ELR (cell line): ENCODE results near the gene MAP3K1.
"Not testable (repeated sequence)": the region's sequence is repeated elsewhere in the genome, so short reads cannot be mapped to it uniquely, and the experiment has no call there.

Experiments
- DNase-seq: peaks from one replicate; pipeline ENCODE4 v3.0.0-alpha.2; 2015; ENCODE audit warnings: low read depth

MAP3K1 gene

DNA sequence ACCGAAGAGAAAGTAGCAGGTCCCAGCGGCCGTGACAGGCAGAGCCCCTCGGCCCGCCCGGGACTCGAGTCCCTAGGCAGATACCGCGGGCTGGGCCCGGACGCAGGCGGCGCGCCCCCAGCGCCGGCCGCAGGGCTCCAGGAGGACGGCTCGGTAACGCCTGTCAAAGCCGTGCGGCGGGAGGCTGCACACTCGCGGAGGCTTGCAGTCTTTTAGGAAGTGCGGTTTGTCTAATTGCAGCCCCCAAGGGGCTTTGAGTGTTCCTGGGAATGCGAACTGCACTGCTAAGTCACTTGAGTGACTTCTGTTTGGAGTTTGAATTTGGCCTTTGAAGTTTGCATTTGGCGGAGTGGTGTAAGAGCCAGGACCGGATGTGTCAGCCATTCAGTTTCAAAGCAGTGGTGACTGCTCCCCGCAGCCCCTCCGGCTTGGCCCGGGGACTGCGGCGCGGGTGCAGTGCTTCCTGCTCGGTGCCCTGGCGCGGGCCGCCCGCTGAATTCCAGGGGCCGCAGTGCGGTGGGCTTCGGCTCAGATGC lies 1.3 kb downstream of the MAP3K1 start:
- peak; percentile 78 for DNase-seq

- no peak for DNase-seq
Observed at GRCh38 chr5:56817263-56818014, 2.1 kb downstream of the MAP3K1 start.

DNA sequence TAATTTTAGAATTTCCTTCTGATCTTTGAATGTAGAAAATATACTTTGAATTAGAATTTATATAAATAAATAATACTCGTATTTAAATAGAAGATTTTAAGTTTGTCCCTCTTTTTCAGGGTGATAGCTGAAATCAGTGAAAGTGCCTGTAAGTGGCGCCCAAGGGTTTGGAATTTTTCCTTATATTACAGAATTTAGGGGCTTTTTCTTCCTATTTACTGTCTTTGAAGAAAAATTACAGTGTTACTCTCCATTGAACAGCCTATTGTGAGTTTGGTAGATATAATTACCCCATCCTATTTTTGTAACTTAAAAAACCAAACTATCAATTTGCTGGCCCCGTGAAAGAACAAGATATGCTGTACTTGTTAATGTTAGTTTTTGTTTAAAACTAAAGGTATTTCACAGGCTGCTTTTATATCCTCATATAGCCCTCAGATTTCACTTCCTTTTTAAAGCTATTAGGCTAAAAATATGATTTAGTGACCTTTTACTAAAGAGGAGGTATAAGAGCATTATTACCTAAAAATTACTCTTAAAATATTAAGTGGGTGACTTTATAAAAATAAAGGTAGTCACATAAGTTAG lies 3.2 kb downstream of the MAP3K1 start:
- DNase-seq = peak; percentile 49

- peak; percentile 6 for DNase-seq
Observed at GRCh38 chr5:56819060-56819881, 3.9 kb downstream of the MAP3K1 start.

GRCh38 chr5:56821868-56822267 lies 6.5 kb downstream of the MAP3K1 start:
- DNase-seq = not testable (repeated sequence)

DNA sequence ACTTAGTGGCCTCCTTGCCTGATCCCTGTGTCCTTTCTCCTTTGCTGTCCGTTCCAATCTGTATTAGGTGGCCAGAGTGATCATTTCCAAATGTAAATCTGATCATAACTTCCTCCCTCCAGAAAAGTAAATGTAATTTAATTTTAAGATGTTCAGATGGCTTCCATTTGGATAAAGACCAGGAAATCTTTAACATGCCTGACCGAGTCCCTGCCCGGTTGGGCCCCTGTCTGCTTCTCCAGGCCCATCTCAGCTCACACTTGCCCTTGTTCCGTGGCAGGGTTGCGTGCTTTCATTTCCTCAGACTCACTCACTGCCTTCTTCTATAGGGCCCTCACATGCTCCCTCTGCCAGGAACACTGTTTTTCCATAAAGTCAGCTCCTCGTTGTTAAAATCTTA lies 7.6 kb downstream of the MAP3K1 start:
- DNase-seq = no peak

GRCh38 chr5:56824019-56824418 lies 8.7 kb downstream of the MAP3K1 start:
- DNase-seq = no peak

DNA sequence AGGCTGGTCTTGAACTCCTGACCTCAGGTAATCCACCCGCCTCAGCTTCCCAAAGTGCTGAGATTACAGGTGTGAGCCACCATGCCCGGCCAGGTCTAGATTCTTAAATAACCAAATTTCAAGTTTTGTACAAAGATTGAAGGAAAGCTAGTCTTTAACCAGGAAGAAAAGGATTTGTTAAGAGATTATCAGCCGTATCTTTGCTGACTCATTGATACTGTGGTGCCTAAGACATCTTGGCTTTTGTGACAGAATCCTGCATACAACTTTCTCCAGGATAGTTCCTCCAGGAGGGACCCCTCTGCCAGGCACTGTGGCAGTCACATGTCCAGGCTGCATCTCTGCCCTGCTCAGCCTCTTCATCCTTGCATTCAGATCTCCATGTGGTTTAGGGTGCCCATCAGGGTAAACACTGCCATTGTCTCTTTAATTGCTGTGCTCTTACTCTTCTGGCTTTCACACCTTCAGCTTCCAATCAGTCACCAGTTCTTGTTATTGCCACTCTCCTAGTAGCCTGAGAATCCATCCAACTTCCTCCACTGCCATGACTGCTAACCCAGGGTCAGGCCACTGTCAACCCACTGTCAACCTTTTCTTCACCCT lies 10.0 kb downstream of the MAP3K1 start:
- no peak for DNase-seq

GRCh38 chr5:56827049-56827448 lies 11.7 kb downstream of the MAP3K1 start:
- peak; percentile 29 for DNase-seq

GRCh38 chr5:56827924-56828323 lies 12.6 kb downstream of the MAP3K1 start:
- DNase-seq = no peak

DNA sequence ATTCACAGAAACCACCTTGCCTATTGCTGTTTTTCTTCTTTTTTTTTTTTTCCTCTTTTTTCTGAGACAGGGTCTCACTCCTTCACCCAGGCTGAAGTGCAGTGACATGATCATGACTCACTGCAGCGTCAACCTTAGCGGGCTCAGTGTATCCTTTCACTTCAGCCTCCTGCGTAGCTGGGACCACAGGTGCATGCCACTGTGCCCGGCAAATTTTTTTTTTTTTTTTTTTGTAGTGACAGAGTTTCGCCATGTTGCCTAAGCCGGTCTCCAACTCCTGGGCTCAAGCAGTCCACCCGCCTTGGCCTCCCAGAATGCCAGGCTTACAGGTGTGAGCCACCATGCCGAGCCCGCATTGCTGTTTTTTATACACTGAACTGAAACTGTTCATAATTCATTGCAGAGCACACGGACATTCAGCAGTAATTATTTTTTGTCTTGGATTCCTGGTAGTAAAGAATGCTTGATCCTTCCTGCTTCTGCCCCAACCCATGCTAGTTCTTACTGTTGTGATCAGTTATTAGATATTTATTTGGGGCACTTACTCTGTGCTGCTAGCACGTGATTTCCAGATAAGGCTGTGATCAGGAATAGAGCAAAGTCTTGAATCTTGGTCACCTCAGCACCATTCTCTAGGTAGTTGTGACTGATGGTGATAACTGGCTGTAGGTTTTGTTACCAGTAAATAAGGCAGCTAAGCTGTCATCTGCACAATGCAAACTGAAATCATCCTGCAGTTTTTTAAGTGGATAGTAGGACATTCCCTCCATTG lies 14.0 kb downstream of the MAP3K1 start:
- DNase-seq = peak; percentile 53

GRCh38 chr5:56831773-56832172 lies 16.4 kb downstream of the MAP3K1 start:
- no peak for DNase-seq

DNA sequence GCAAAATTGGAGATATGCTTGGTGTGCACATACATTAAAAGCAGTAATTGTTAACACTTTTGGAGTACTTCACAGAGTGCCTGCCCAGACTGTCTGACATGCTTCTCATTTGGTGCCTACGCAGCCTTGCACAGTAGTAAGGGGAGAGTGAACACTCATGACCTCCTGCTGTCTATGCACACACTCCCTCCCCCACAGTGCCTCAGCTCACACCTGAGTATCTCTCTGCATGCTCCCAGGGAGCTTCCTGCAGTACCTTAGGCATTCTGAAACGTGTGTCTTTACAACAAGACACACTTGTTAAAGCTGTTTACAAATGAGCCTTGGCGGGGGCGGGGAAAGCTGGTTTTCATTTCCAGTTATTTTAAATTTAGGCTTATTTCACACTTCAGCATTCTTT lies 18.0 kb downstream of the MAP3K1 start:
- no peak for DNase-seq

DNA sequence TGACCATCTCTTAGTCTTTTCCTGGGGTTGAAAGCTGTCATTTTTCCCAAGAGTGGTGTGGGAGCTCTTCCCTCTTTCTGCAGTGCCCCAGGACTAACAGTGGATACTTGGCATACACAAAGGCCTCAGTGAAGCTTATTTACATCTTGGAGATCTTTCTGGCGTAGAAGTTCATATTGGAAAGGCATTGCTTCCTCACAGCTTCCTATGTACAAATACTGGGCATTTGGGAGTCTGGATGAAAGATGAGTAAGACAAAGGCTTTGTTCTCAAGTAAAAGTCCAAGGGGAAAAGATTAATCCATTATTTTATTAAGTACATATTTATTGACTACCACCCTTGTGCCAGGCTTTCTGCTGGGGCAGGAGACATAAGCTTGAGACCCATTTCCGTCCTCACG lies 22.0 kb downstream of the MAP3K1 start:
- DNase-seq = no peak

DNA sequence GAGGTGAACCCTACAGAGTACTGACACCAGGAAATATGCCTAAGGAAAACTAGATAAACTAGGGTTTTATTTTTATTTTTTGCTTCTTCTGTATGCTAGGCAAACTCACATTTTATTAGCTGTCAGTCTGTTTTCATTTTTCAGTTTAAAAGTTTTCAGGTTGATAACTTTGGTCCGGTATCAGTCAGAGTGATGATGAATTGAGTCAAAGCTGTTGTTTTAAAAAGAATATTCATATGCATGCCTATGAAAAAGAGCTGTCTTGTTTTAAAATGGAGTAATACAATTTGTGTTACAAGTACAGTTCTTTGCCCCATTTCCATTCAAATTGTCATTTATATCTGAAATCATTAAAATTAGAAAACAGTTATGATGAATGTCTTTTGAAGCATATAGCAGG lies 22.6 kb downstream of the MAP3K1 start:
- DNase-seq = no peak

- peak; percentile 72 for DNase-seq
Observed at GRCh38 chr5:56838409-56839039, 23.2 kb downstream of the MAP3K1 start.

- no peak for DNase-seq
Observed at GRCh38 chr5:56839062-56839461, 23.7 kb downstream of the MAP3K1 start.

DNA sequence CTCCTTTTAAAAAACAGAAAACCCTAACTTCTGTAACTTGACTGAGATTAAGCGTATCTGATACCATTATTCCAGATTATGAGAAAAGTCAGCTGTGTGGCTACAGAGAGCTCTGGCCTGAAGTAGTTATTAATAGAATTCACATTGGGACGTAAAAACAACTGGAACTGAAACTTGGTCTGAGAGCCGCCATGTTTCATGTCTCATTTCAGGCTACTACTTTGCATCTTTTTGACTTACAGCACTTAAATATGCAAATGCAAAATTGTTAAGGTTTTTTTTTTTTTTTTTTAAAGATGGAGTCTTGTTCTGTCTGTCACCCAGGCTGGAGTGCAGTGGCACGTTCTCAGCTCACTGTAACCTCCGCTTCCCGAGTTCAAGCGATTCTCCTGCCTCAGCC lies 25.2 kb downstream of the MAP3K1 start:
- DNase-seq = no peak

DNA sequence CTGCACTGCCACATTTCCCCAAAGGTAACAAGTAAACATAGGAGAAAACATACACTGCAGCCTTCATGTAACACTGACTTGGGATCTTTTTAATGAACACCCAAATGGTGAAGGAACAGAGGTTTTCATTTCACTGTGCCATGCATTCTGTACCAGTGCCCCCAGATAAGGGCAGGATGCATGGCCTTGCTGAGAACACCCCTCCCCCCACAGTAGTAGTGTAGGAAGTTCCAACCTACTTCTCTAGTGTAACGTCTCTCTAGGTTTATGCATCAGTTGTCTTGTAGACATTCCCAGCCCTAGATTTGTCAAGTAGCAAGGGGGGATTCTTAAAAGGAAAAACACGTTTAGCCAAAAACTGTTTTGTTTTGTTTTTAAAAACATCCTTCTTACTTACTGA lies 29.9 kb downstream of the MAP3K1 start:
- no peak for DNase-seq

DNA sequence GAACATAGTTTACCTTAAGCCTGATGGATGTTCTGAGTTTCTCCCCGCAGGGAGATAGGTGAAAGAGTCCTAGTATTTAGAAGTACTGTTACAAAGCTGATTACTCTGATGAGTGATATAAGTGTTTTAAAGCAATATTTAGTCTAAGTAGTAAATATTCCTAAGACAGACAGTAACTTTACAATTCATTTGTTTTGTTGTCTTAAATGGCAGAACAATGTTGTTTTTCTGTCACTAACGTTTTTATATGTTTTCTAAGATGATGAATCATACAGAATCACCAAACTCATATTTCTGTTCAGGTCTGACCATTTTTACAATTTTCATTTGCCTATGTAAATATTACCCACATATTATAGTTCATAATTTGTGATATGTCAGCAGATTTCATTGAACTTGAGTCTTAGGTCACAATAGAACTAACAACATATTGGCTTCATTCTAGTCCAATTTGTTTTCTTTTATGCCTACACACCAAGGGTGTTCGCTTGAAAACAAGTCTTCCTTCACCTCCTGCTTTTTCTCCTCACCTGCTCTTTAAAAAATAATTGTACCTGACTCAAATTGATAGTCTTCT lies 30.6 kb downstream of the MAP3K1 start:
- no peak for DNase-seq

DNA sequence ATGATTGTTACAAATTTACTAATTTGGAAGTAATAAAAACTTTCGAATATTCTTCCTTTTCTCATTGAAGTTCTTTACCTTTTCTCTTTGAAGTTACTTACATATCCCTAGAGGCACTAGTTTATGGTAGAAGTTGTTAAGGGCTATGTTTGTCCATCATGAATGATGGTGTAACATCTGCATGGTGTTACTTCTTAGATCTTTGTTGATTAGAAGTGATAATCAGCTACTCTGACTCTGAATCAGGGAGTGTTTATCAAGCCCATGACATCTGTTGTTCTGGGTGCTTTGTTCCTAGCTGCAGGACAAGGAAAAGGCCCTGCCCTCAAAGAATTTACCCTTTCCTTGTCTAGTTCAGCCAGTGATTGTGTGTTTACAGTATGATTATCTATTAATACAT lies 32.9 kb downstream of the MAP3K1 start:
- DNase-seq = no peak
